Bronchial epithelial cell (primary cell): ENCODE results near the gene AKAP6. TPM values are rescaled to one million over a fixed set of nuclear protein-coding genes. Genes with fewer than 3 reads are reported as not detected.

ENCODE experiments used
- DNase-seq: peaks from one replicate; pipeline ENCODE4 v3.0.0-alpha.2; 2010; ENCODE audit warnings: low read depth
- FAIRE-seq: peaks from 2 replicates; lab custom pipeline; 2011; peaks lifted over from hg19 to GRCh38; lab: Jason Lieb, UNC
- H3K27me3 ChIP-seq: 2 replicates; pipeline ENCODE4 v1.5.1; 2011; ENCODE audit warnings: low read length; ENCODE audit not compliant: control insufficient read depth, insufficient read depth
- H3K36me3 ChIP-seq: 2 replicates; pipeline ENCODE4 v1.5.1; 2011; ENCODE audit warnings: low read length; ENCODE audit not compliant: control insufficient read depth, insufficient read depth
- H3K4me3 ChIP-seq: 2 replicates; pipeline ENCODE4 v1.5.1; 2011; ENCODE audit warnings: mild to moderate bottlenecking, low read depth, low read length, control low read depth
- CTCF ChIP-seq: IDR thresholded peaks from 2 replicates; pipeline ENCODE4 v1.5.1; 2011; ENCODE audit warnings: mild to moderate bottlenecking, moderate library complexity, low read length, control low read depth, inconsistent platforms; ENCODE audit not compliant: insufficient read depth, severe bottlenecking
- total RNA-seq: library from RNA; depleted of rRNA; stranded (reverse); fragments of >200 nt; gene quantifications from 2 replicates; pipeline ENCODE4 v1.2.1, GENCODE V29; 2014

The AKAP6 gene
- total RNA-seq, 1 donor from 2014 or later: 4.2 TPM

GRCh38 chr14:32546246-32546645, 217.1 kb downstream of the AKAP6 start:
- FAIRE-seq: no peak
- no peak for DNase-seq
- H3K36me3 ChIP-seq: no peaks in the 10 kb centered on the region
- H3K27me3 ChIP-seq: no peaks in the 10 kb centered on the region
- no peak overlapping the region for H3K4me3 ChIP-seq
- no peak for TF ChIP-seq CTCF

- Histone ChIP-seq H3K4me3 (no peak overlapping the region), H3K27me3 (no peaks in the 10 kb centered on the region), H3K36me3 (no peaks in the 10 kb centered on the region)
- peak; percentile 12 for DNase-seq
- FAIRE-seq: no peak
- TF ChIP-seq CTCF: no peak
These were observed 223.7 kb downstream of the AKAP6 start for GRCh38 chr14:32552766-32553165.

GRCh38 chr14:32559048-32559447, 229.9 kb downstream of the AKAP6 start:
- FAIRE-seq (no peak), DNase-seq (peak; percentile 53)
- H3K4me3 ChIP-seq: no peak overlapping the region
- no peaks in the 10 kb centered on the region for H3K27me3 ChIP-seq
- TF ChIP-seq CTCF: no peak
- no peaks in the 10 kb centered on the region for H3K36me3 ChIP-seq

GRCh38 chr14:32559590-32559989, 230.5 kb downstream of the AKAP6 start:
- no peak for TF ChIP-seq CTCF
- FAIRE-seq: no peak
- no peak overlapping the region for H3K4me3 ChIP-seq
- DNase-seq: no peak
- no peaks in the 10 kb centered on the region for H3K27me3 ChIP-seq
- H3K36me3 ChIP-seq: no peaks in the 10 kb centered on the region

- Histone ChIP-seq H3K4me3 (no peak overlapping the region), H3K36me3 (no peaks in the 10 kb centered on the region), H3K27me3 (no peaks in the 10 kb centered on the region)
- peak; percentile 79 for TF ChIP-seq CTCF
- FAIRE-seq (peak; percentile 62), DNase-seq (peak; percentile 86)
These were observed 231.2 kb downstream of the AKAP6 start for GRCh38 chr14:32560209-32560857.

- Histone ChIP-seq H3K27me3 (no peaks in the 10 kb centered on the region), H3K4me3 (no peak overlapping the region), H3K36me3 (no peaks in the 10 kb centered on the region)
- FAIRE-seq (no peak), DNase-seq (no peak)
- TF ChIP-seq CTCF: no peak
These were observed 232.4 kb downstream of the AKAP6 start for GRCh38 chr14:32561520-32561919.
